ENCODE measurements around the gene NRL.
A peak's percentile ranks its signal among the peaks of the same experiment; 100 is the strongest.
"Not testable (repeated sequence)": the region's sequence is repeated elsewhere in the genome, so short reads cannot be mapped to it uniquely, and the experiment has no call there.

Gene NRL

DNA sequence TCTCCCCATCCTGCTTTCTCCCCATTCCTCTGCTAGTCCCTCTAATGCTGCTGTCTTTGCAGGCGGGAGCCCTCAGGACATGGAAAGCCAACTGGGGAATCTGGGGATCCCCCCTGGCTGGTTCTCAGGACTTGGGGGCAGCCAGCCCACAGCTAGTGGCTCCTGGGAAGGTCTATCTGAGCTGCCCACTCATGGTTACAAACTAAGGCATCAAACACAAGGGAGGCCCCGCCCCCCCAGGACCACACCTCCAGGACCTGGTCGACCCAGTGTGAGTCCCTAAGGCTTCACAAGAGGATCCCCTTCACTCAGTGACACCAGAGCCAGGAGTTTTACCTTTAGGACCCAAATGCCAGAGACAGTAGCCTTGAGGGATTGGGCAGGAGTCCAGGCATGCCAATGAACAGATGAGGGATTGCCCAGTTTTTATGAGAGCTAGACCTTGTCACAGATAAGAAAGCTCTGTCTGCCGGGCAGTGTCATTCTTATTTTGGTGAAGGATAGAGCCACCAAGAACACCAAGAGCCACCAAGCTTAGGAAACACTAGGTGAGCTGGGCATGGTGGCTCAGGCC is 51.4 kb downstream of the NRL start:
- no peak for DNase-seq

DNA sequence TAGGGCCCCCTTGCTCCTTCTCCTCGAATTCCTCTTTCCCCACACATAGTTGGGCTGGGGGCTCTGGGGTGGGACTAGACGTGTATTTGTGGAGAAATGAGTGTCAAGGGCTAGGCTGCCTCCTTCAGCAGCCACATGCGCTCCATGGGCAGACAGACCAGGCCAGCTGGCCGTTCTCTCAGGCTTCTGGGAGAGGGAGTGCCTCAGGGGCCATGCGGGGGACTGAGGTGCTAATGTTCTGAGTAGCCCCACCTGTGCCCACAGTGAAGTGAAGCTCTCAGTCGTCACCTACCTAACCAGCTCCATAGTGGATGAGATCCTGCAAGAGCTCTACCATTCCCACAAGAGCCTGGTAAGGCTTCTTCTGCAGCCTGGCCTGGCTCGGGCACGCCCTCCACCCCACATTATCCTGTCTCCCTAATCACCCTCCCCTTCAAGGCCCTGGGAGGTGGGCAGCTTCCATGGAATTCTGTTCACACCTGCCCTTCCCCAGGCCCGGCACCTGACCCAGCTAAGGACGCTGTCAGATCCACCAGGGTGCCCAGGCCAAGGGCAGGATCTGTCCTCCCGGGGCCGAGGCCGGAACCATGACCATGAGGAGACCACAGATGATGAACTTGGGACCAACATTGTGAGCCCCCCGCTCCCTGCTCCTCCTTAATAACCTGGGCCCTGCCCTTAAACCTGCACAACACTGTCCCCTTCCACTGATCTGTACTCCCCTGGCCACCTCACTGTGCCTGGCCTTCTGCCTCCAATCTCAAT is 52.4 kb downstream of the NRL start:
- DNase-seq = no peak

DNA sequence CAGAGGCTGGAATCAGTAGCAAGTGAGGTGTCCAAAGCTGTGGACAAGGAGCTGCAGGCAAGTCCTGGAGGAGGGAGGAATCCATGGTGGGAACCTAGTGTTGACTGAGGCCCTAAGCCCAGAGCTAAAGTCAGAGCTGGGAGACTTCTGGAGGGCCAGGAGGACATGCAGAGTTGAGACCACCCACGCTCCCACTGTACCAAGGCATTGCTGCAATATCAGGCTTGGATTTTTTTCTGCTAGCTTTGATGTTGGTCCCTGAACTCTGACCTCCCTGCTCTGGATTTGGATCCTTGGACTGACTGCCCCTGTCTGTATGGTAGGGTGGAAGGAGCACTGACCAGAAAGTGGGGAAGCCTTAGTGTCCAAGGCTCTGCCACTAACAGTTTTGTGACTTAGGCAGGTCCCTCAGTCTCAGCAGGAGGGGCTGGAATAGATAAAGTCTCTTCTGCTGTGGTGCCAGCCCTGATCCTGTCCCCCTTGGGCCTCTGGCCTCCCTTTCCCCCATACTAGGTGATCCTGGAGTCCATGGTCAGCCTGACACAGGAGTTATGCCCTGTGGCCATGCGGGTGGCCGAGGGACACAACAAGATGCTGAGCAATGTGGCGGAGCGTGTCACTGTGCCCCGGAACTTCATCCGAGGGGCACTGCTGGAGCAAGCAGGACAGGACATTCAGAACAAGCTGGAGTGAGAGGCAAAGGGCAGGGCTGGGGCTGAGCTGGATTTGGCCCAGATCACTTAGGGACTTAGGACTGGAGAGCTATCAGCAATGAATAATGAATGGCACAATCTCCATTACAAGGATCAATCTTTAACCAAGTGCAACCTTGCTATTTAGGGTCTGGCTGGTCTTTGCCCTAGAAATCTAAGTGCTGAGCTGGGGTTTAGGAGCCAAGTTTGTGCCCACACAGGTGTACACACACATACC is 53.5 kb downstream of the NRL start:
- no peak for DNase-seq

DNA sequence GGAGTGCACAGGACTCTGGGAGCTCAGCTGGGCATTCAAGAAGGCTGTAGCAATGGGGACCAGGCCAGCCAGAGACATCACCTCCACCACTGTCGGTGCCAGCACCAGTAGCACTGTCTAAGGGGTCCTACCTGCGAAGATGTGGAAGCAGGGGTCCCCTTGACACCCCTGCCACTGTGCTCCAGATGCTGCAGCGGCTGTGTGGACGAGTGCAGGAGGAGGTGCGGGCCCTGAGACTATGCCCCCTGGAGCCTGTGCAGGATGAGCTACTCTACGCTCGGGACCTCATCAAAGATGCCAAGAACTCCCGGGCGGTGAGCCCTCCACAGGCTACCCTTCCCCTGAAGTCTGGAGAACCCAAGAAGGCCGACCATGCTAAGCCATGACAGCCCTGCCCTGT is 54.3 kb downstream of the NRL start:
- no peak for DNase-seq

DNA sequence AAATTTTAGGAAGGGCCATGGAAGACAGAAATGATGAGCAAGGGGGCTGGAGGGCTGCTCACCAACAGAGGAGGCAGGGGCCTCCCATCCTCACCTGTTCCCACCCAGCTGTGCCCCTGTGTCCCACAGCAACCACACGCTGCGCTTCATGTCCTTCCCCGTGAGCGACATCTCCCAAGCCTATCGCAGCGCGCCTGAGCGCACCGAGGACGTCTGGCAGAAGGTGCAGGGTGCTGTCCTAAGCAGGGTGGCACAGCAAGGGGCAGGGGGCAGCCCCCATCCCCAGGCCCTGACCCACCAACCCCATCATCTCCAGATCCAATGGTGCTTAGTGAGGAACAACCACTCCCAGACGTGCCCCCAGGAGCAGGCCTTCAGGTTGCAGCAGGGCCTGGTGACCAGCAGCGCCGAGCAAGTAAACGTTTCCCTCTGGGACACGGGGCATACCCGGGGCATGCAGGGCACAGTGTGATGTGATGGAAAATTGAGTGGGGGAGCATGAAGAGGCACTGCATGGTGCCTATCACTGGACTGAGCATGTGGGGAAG is 54.8 kb downstream of the NRL start:
- no peak for DNase-seq

DNA sequence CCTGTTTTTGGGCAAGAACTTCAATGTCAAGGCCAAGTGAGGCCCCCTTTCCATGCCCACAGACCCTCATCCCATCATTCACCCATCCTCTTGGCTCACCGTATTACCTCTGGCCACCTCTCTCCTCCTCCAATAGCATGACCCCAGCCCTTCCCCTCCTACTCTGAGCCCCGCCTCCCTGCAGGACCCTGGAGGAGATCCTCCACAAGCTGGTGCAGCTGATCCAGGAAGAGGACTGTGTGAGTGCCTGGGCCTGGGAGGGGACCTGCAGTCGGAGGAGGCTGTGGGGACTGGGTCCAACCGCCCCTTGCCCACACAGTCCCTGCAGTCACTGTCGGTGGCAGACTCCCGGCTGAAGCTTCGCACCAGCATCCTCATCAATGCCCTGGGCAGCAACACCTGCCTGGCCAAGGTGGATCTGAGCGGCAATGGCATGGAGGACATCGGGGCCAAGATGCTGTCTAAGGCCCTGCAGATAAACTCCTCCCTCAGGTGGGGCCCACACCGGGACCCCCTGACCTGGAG is 55.7 kb downstream of the NRL start:
- DNase-seq = no peak

DNA sequence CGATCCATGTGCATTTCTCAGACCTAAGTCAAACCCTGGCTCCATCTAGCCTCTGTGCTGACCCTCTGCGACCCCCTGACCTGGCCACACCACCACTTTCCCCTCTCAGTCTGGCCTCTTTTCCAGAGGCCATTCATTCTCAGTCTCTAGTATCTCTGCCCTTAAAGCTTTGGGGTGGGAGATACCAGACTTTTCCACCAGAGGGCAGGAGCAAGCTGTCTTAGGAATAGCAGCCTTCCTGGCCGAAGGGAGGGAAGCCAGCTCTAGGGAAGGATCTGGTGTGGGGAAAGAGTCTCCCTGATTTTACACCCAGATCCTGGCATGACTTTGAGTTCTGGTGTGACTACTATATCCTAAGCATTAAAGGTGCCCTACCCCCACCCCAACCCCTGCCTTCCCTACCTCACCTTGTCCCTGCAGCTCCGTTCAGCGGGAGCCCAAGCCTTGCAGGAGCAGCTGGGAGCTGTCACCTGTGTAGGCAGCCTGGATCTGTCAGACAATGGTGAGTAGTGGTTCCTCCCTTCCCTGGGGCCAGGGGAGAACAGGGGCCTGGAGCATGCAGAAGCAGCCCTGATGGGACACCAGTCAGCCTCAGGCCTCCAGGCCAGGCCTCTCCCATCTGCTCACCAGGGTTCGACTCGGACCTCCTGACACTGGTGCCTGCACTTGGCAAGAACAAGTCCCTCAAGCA is 56.3 kb downstream of the NRL start:
- peak; percentile 60 for DNase-seq

DNA sequence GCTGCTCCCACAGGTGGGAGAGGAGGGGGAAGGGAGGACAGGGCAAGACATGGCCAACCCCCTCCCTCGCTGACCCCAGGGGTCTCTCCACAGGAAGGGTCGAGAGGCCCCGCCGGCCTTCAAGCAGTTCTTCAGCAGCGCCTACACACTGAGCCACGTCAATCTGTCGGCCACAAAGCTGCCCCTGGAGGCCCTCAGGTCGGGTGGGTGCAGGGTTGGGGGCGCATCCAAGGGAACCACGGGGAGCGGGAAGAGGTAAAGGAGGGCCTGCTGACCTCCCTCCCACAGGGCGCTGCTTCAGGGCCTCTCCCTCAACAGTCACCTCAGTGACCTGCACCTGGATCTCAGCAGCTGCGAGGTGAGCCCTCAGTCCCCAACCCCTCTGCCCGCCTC is 56.9 kb downstream of the NRL start:
- DNase-seq = no peak

DNA sequence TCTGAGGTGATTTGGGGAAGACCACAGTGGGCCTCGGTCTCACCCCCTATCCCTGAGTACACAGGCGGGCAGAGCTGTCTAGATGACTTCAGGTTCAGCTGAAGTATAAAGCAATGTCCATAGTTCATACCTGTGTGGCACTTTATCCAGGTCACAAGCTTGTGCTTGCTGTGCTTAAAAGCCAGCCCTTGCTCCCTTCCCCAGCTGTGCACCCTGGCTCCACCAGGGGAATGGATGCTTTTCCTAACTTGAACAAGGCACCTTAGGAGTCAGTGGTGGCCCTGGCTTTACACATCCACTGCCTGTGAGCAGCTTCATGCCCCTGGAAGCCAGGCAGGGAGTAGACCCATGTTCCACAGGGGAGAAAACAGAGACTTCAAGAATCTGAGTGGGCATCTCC is 57.5 kb downstream of the NRL start:
- no peak for DNase-seq

DNA sequence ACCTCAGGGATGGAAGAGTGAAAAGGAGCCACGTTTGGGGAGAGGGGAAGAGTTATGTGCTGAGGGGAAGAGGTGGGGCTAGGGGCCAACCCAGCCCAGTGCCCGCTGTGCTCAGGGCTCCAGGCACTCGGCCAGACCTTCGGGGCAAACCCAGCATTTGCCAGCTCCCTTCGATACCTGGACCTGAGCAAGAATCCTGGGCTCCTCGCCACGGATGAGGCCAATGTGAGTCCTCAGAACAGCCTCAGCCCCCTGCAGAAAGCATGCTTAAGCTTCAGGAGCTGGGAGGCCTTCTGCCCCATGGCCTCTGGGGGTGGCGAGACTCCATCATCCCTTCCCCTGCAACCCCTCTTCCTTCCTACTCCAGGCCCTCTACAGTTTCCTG is 58.0 kb downstream of the NRL start:
- no peak for DNase-seq

DNA sequence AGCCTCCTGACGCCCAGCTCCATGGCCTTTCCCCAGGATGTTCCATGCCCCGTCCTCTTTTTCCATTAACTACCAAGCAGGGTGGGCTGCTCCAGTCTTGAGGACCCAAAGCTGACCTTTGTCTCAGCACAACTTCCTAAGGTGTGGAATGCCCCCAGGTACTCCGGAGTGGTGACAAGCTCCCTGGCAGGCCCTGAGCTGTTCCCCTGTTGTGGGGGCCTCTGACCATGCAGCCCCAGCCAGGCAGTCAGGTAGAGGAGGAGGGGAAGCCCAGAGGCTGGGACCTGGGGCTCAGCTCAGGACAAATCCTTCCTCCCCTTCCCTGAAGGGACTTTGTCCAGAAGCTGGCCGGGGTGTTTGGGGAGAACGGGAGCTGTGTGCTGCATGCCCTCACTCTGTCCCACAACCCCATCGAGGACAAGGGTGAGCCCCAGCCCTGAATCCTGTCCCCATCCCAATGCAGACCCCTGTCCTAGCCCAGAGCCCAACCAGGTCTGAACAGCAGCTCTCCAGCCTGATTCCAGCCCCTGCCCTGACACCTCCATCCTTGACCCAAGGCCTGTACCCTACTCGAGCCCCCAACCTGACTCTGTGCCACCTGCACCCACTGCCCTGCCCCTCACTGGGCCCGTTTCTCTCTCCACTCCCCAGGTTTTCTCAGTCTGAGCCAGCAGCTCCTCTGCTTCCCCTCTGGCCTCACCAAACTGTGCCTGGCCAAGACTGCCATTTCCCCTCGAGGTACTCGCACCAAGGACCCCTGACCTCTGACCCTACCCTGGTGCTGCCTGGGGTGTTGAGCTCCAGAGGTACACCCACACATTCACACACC is 58.6 kb downstream of the NRL start:
- DNase-seq = no peak

DNA sequence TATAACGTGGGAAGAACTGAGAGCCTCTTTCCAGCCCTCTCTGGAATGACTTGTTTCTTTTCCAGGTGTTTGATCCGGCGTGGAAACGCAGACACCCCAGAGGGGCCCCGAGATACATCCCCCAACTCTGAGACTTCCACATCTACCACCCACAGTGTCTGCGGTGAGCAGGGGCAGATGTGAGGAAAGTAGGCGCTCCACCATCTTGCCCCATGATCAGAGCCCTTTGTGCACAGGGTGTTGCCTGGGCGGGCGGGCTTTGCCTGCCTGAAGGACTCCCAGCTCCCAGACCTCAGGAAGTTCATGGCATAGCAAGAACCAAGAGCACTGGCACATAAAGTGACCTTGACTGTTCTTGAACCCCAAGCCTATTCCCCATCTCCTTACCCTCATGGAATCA is 60.1 kb downstream of the NRL start:
- no peak for DNase-seq

DNA sequence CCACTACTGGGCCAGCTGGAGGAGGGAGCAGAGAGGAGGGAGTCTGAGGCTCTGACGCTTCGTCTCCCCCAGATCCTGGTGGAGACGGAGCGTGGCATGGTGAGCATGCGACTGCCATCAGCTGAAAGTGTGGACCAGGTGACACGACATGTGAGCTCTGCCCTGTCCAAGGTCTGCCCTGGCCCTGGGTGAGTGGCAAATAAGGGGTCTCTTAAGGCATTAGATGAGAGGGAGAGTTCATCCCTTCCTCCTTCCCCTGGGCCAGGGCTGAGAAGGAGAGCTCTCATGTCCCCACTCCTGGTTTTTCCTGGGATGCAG is 60.5 kb downstream of the NRL start:
- DNase-seq = no peak

DNA sequence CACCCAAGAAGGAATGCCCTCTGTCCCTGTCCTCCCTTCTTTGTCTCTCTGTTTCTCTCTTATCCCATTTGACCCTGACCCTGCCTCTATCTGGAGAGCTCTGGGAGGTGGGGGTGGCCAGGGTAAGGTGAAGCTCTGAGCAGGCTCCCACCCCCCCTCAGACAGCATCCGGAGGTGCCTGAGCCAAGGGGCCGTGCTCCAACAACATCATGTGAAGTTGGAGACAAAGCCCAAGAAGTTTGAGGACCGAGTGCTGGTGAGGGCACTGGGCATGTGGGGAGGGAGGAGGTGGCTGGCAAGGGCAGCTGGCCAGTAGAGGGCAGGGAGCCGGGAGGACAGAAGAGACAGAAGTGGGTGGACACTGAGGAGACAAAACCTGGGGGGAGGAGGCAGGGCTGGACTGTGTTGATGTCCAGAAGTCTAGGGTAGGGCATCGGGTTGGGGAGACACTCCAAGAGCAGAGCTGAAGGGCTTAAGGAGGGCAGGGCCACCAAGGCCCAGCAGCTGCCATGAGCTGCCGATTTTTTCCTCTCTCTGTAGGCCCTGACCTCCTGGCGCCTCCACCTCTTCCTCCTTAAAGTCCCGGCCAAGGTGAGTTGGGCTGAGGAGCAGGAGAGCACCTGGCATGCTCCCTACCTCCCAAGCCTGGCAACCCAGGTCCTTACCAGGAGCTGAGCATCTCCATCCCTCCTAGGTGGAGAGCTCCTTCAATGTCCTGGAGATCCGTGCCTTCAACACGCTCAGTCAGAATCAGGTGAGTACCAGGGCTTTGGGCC is 61.0 kb downstream of the NRL start:
- no peak for DNase-seq

DNA sequence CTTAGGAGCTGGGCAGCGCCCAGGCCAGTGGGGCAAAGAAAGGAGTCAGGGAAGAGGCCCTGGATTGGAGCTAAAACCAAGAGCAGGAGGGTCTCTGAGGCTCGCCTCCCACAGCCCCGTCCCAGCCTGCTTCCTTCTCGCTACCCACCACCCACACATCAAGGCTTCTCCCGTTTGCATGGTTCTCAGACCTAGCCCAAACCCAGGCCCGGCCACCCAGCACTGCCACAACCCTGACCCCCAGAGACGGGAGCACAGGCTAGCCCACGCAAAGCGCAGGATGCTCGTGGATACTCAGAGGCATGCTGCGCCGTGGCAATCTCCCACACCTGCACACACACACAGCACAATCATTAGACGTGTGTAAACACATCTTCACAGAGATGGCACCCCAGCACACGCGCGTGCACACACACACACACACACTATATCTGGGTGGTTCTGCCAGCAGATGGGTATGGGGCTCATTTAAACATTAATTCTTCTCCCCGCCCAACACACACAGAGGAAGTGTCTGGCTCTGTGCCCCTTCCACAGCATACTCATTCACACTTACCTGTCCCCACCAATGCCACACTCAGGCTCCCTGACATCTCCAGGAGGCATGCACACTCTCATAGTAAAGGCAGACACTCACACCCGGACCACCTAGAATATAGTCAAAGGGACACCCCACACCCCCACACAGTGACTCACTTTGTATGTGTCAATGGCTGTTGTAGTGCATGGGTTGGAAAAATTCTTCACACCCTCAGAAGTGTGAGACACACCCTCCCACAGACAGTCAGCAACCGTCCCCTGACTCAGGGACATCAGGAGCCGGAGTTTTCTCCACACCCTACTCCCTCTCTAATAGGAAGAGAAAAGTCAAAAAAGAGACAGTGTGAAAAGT is 61.8 kb downstream of the NRL start:
- no peak for DNase-seq

DNA sequence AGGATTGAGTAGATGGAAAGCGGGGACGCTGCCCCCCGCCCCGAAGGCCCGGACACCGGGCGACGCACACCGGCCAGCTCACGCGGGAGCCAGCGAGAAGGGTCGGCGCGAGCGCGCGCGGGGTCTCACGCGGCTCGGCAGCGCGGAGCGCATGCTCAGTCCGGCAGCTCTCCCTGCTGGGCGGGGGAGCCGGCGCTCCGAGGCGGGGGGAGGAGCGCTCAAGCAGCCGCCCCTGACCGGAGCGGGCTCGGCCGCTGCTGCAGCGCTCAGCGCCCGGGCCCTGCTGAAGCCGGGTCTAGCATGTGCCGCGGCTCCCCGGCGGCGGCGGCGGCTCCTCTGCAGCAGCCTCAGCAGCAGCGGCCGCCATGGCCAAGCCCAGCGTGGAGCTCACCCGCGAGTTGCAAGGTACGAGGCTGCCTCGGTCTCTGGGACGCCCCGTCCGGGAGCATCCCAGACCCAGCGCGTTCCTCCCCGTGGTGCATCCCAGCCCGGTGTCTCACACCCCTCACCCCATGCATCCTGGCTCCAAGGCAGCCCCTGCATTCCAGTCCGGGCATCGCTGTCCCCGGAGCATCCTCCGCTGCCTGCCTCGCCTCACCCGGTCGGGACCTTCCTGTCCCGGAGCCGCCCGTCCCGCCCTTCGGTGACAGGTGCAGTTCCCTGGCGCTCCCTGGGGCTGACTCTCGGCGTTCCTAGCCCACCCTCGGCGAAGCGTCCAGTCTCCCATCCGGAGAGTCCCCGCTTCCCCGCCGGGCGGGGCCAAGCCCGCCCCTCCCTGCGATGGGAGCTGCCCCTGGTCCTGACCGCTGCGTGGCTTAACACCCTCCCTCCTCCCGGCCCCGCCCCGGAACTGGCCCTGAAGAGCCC is 62.7 kb downstream of the NRL start, which contains the start of gene CARMIL3:
TSS of gene CARMIL3 (plus strand) at position 221 of the 867 bp plus-strand sequence. CDS start at position 366, 145 bp downstream.
- peak; percentile 57 for DNase-seq

DNA sequence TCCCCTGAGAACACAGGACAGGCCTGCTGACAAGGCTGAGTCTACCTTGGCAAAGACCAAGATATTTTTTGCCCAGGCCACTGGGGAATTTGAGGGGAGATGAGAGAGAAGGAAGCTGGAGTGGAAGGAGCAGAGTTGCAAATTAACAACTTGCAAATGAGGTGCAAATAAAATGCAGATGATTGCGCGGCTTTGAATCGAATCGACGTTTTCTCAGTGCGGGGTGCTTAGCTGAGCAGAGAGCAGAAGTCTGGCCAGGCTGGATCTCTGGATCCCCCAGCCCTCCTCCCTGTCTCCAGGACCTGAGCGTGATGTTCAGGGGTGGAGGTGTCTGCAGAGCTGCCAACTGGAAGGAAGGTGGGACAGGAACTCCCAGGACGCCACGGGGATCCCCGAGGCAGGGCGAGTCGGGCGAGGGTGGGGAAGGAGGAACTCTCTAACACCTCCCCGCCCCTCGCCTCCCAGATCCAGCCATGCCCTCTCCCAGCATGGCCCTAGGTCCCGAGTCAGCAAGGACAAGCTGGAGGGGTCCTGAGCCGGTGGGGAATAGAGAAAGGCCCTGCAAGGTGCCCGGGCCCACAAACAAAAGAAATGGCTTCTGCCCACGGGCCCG is 63.5 kb downstream of the NRL start:
- peak; percentile 50 for DNase-seq

DNA sequence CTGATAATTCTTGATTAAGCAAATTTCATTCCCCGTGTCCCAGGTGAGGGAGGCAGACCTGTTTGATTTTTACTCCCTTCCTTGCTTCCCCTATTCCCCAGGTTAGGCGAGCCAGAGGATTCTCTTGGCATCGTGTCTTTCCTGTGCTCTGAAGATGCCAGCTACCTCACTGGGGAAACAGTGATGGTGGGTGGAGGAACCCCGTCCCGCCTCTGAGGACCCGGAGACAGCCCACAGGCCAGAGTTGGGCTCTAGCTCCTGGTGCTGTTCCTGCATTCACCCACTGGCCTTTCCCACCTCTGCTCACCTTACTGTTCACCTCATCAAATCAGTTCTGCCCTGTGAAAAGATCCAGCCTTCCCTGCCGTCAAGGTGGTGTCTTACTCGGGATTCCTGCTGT is 64.0 kb downstream of the NRL start:
- not testable (repeated sequence) for DNase-seq

Data from DMS79 (cell line).